Heart left ventricle (tissue), 16 donors: ENCODE results near the gene NIM1K. TPM values are rescaled to one million over a fixed set of nuclear protein-coding genes. Genes with fewer than 3 reads are reported as not detected.

Source experiments
- ATAC-seq, 4 donors: fragments of 200-7000 bp; cut with Tn5 transposase; one replicate each; pipeline ENCODE4 v1.9.1; 2020 to 2022; ENCODE audit warnings: moderate library complexity in 4 of 4, mild to moderate bottlenecking in 3 of 4, moderate number of reproducible peaks in 1 of 4
- DNase-seq, 5 donors: peaks; one replicate each; pipeline ENCODE4 v3.0.0-alpha.2; 2020
- H3K27ac ChIP-seq, 12 donors: fragments of 200-600 bp; sonication (generic) in 4 of 12; one replicate each; pipeline versions ENCODE4 v1.5.0 to v1.8.0; 2016 to 2022; ENCODE audit warnings: mild to moderate bottlenecking in 2 of 12
- H3K27me3 ChIP-seq, 9 donors: fragments of 200-600 bp; sonication (generic) in 2 of 9; one replicate each; pipeline versions ENCODE4 v1.5.1 to v1.8.0; 2016 to 2022; ENCODE audit warnings: mild to moderate bottlenecking in 3 of 9
- H3K36me3 ChIP-seq, 9 donors: fragments of 200-600 bp; sonication (generic) in 2 of 9; one replicate each; pipeline versions ENCODE4 v1.5.0 to v1.8.0; 2018 to 2022; ENCODE audit warnings: mild to moderate bottlenecking in 2 of 9
- H3K4me1 ChIP-seq, 12 donors: fragments of 200-600 bp; sonication (generic) in 4 of 12; one replicate each; pipeline versions ENCODE4 v1.5.0 to v1.8.0; 2016 to 2022; ENCODE audit warnings: mild to moderate bottlenecking in 3 of 12
- H3K4me3 ChIP-seq, 12 donors: fragments of 200-600 bp; sonication (generic) in 4 of 12; one replicate each; pipeline versions ENCODE4 v1.5.0 to v1.8.0; 2017 to 2022; ENCODE audit warnings: mild to moderate bottlenecking in 9 of 12, moderate library complexity in 4 of 12
- H3K9me3 ChIP-seq, 12 donors: fragments of 200-600 bp; sonication (generic) in 4 of 12; one replicate each; pipeline versions ENCODE4 v1.5.0 to v1.8.0; 2016 to 2022; ENCODE audit warnings: mild to moderate bottlenecking in 1 of 12
- CTCF ChIP-seq, 12 donors: fragments of 200-600 bp; sonication (generic) in 4 of 12; IDR thresholded peaks; one replicate each; pipeline versions ENCODE4 v1.5.0 to v1.8.0; 2018 to 2022; ENCODE audit warnings: antibody characterized with exemption in 12 of 12, mild to moderate bottlenecking in 5 of 12
- POLR2A ChIP-seq, 2 donors: fragments of 450-650 bp; IDR thresholded peaks; one replicate each; pipeline ENCODE4 v1.6.1; 2017; ENCODE audit warnings: antibody characterized with exemption in 2 of 2, mild to moderate bottlenecking in 2 of 2, moderate library complexity in 2 of 2
- WGBS, 4 donors: extraction: QIAGEN DNeasy Blood & Tissue Kit in 2 of 4; methylation state at CpG; one replicate each; pipeline versions ENCODE4 v1.1.5 to v1.1.7; 2013 to 2018; 5-methylcytosine and 5-hydroxymethylcytosine counted together
- intact Hi-C, 10 donors: fragments of 100-400 bp; cut with DNase I; formaldehyde crosslinking; loops; one replicate each; pipeline versions ENCODE4 v1.11.1 to v1.14.2; 2022
- polyA plus RNA-seq, 2 donors: library from polyadenylated mRNA; stranded (reverse); fragments of 200-250 nt; gene quantifications; one replicate each; pipeline ENCODE4 v1.2.3, GENCODE V29; 2013
- total RNA-seq, 9 donors: library from RNA; depleted of rRNA in 2 of 9; stranded (reverse); fragments of >200 nt in 2 of 9; fragmentation: NEBNext Ultra II Directional in 3 of 9; extraction: Animal tissue kit (Norgen Biotek cat#: 25700) in 3 of 9; gene quantifications; one replicate each; pipeline versions ENCODE4 v1.1.0 to v1.2.4, GENCODE V29; 2016 to 2023
- donor health status: ischemic (EF 13 %, LVEDD 7.1; RV severe dilation, severe dysfunction).
- donor health status: healthy with polysubstance abuse.
- donor health status: DM: no; HTN: yes; CAD: no.
- donor health status: DM: no; HTN: no; CAD: no.
- donor health status: ischemic (EF 25% LVEDD 6.9; RV normal size, moderate dysfunction).
- donor health status: ischemic (EF 25% LVEDD 5.7; RV mildly dilated, moderate dysfunction).
- donor health status: healthy.
- donor health status: DM: yes; HTN: yes; CAD: no.
- donor health status: ischemic (EF 35%, LVEDD 5.7; RV mildly dilated, moderate dysfunction).
- donor health status: nonischemic (EF 11% LVEDD 7.7; RV severe dilation, severe dysfunction).
- donor health status: DM: yes; HTN: yes; CAD: no.
- donor health status: PGD.
- donor health status: ischemic (EF 29% LVEDD 5.4; RV normal size, mild dysfunction).
- donor health status: nonischemic (EF 23%, LVEDD 6.1; RV moderate dilation, normal function).

NIM1K gene
- total and polyA plus RNA-seq, 11 donors: 0.11 to 1.4 (median 0.44) TPM; not detected in 2

DNA sequence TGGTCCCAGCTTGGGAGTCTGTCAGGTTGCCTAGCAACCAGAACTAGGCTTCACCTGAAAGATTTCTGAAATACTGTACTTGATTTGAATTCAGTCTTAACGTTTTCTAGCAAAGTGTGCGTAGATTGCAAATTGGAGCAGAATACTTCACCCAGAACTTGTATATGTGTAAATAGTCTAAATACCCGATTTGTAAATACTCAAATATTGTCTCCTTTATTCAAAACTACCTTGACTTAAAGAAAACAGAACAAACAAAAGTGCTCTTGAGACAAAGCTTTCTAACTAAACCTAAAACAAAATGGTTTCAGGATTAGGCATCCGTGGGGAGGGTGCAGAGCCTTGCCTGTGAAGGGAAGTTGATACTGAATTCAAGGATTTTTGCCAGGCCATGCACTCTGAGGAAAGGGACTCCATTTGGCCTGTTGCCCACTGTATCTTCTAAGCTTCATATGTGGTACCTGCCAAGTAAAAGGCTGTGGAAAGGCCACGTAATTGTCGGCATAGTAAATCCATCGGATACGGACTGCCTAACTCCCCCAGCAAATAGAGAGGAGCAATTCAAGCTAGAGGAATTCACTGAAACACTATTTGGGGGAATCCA is 121.9 kb downstream of the NIM1K start:
- Histone ChIP-seq H3K4me3 (peak overlapping the region in 11 of 12 donors; percentile 7 to 97 (median 87)), H3K36me3 (no peaks in the 10 kb centered on the region), H3K4me1 (peaks cover 0 to 41% (median 24%) of the 10 kb centered on the region in 12 donors), H3K27me3 (no peaks in the 10 kb centered on the region), H3K27ac (peak overlapping the region in 11 of 12 donors; percentile 45 to 95 (median 79)), H3K9me3 (no peaks in the 10 kb centered on the region)
- no peak for TF ChIP-seq CTCF (IDR thresholded peaks at IDR 0.05)
- TF ChIP-seq POLR2A (IDR thresholded peaks at IDR 0.05): no peak
- intact Hi-C loops: loop anchor here in 9 of 10 donors (1.0 to 10.0 kb wide), 10 partner anchors 82 to 249 kb away; partner anchors contain the start of genes TMEM267 (in 6 of the 9) and ZNF131 (in 5 of the 9)
- DNase-seq (peak in 1 of 5 donors; percentile 18), ATAC-seq (no peak)
- WGBS, 4 donors: 33 to 50% (median 44%) methylated on average over 8 of the region's 8 CpGs

DNA sequence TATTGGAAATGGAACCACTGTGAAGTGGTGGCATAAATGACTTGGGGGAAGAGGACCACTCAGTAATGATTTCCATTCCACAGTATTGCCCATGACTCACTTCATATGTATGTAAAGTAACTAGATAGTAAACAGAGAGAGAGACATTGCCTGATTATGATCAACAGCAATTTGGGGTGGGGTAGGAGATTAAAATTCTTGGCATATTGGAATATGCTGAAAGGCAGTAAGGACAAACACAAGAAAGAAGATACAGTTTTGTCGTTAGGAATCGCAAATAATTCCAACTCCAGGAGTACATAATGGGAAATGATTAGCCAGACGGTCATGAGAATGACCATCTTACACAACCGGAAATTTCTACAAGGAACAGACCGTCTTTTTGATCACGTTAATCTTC is 122.7 kb downstream of the NIM1K start:
- WGBS, 4 donors: 93 to 98% (median 96%) methylated on average over 6 of the region's 6 CpGs
- intact Hi-C loops: loop anchor here in 8 of 10 donors (5.0 to 10.0 kb wide), 8 partner anchors 82 to 250 kb away; partner anchors contain the start of genes TMEM267 (in 6 of the 8) and ZNF131 (in 5 of the 8)

DNA sequence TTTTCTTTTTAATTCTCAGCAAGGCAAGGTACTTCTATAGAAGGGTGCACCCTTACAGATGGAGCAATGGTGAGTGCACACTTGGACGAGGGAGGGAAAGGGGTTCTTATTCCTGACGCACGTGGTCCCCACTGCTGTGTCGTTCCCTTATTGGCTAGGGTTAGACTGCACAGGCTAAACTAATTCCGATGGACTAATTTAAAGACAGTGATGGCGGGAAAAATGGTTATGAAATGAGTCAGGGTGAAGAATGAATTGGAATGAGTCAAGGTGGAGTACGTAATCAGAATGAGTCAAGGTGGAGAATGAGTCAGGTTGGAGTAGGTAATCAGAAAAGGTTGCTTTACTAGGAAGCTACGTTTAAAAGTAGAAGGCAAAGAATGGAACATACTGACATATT is 123.2 kb downstream of the NIM1K start:
- no peak for DNase-seq
- Histone ChIP-seq H3K9me3 (no peaks in the 10 kb centered on the region), H3K27me3 (no peaks in the 10 kb centered on the region), H3K27ac (no peak overlapping the region), H3K36me3 (no peaks in the 10 kb centered on the region), H3K4me1 (peaks cover 0 to 28% (median 16%) of the 10 kb centered on the region in 12 donors), H3K4me3 (no peak overlapping the region)
- TF ChIP-seq POLR2A (IDR thresholded peaks at IDR 0.05) (no peak), CTCF (IDR thresholded peaks at IDR 0.05) (no peak)
- 93 to 96% (median 94%) methylated on average over 8 of the region's 8 CpGs for WGBS, 4 donors
- intact Hi-C loops: loop anchor here in 6 of 10 donors (10.0 kb wide), 3 partner anchors 170 to 250 kb away; partner anchors contain the start of genes TMEM267 (in 4 of the 6) and ZNF131 (in 3 of the 6)
- ATAC-seq: no peak

More for the DNA sequence above, 122.7 kb downstream of the NIM1K start:
- H3K27me3 ChIP-seq: no peaks in the 10 kb centered on the region
- no peaks in the 10 kb centered on the region for H3K36me3 ChIP-seq
- TF ChIP-seq POLR2A (IDR thresholded peaks at IDR 0.05) (no peak), CTCF (IDR thresholded peaks at IDR 0.05) (no peak)
- ATAC-seq (no peak), DNase-seq (no peak)
- H3K4me1 ChIP-seq: peaks cover 0 to 34% (median 17%) of the 10 kb centered on the region in 12 donors
- no peaks in the 10 kb centered on the region for H3K9me3 ChIP-seq
- no peak overlapping the region for H3K4me3 ChIP-seq
- no peak overlapping the region for H3K27ac ChIP-seq

GRCh38 chr5:43315682-43316081 is 123.7 kb downstream of the NIM1K start:
- no peak for DNase-seq
- Histone ChIP-seq H3K4me3 (no peak overlapping the region), H3K36me3 (no peaks in the 10 kb centered on the region), H3K27me3 (no peaks in the 10 kb centered on the region), H3K27ac (no peak overlapping the region), H3K4me1 (peaks cover 0 to 24% (median 15%) of the 10 kb centered on the region in 12 donors), H3K9me3 (no peaks in the 10 kb centered on the region)
- no peak for ATAC-seq
- 90 to 93% (median 90%) methylated on average over 3 of the region's 3 CpGs for WGBS, 4 donors
- TF ChIP-seq POLR2A (IDR thresholded peaks at IDR 0.05) (no peak), CTCF (IDR thresholded peaks at IDR 0.05) (no peak)
- intact Hi-C loops: loop anchor here in 6 of 10 donors (10.0 kb wide), 3 partner anchors 169 to 251 kb away; partner anchors contain the start of genes TMEM267 (in 4 of the 6) and ZNF131 (in 3 of the 6)
